ENCODE data around the gene MMAB.

MMAB gene

GRCh38 chr12:109591041-109591440 is 17.7 kb upstream of the MMAB start:
- Histone ChIP-seq H3K36me3 (ENCODE audit: control insufficient read depth in 4 of 4, insufficient read depth in 4 of 4, low read length in 3 of 4) (peaks cover 0 to 90% (median 24%) of the 10 kb centered on the region in 4 experiments), H3K4me3 (ENCODE audit: control insufficient read depth in 1 of 7, extremely low read depth in 1 of 7, insufficient read depth in 4 of 7, low read depth in 2 of 7, low read length in 6 of 7) (no peak overlapping the region), H3K27me3 (replicated peaks in 2 of 5; ENCODE audit: control insufficient read depth in 4 of 5, insufficient read depth in 5 of 5, low read length in 4 of 5) (peaks cover 0 to 4% (median 0%) of the 10 kb centered on the region in 5 experiments), H3K9me3 (ENCODE audit: control extremely low read depth in 1 of 5, control insufficient read depth in 4 of 5, insufficient read depth in 2 of 5, low read depth in 1 of 5, low read length in 4 of 5) (no peaks in the 10 kb centered on the region), H3K4me1 (ENCODE audit: control extremely low read depth in 1 of 4, control insufficient read depth in 4 of 4, insufficient read depth in 4 of 4, low read length in 3 of 4) (peaks cover 2 to 20% (median 9%) of the 10 kb centered on the region in 4 experiments), H3K27ac (ENCODE audit: insufficient read depth in 1 of 2, low read depth in 1 of 2, low read length in 2 of 2, poor library complexity in 1 of 2, severe bottlenecking in 2 of 2) (no peak overlapping the region)
- POLR2A ChIA-PET, result interaction anchor here (0.6 kb wide), 1 partner anchor 163 kb away, joined by 4 read pairs; no protein-coding TSS in a partner anchor
- CTCF ChIA-PET, result no interaction called here
- 94% methylated on average over 10 of the region's 10 CpGs for WGBS (ENCODE audit: insufficient coverage)
- DNase-seq, result no peak

- no peaks in the 10 kb centered on the region for H3K9me3 ChIP-seq (ENCODE audit: control extremely low read depth in 1 of 5, control insufficient read depth in 4 of 5, insufficient read depth in 2 of 5, low read depth in 1 of 5, low read length in 4 of 5)
- H3K4me3 ChIP-seq (ENCODE audit: control insufficient read depth in 1 of 7, extremely low read depth in 1 of 7, insufficient read depth in 4 of 7, low read depth in 2 of 7, low read length in 6 of 7), result no peak overlapping the region
- ChIA-PET CTCF (interaction anchor here (7.4 kb wide), 1 partner anchor 8 kb away, joined by 39 read pairs; no protein-coding TSS in a partner anchor), POLR2A (no interaction called here)
- peaks cover 0 to 90% (median 24%) of the 10 kb centered on the region in 4 experiments for H3K36me3 ChIP-seq (ENCODE audit: control insufficient read depth in 4 of 4, insufficient read depth in 4 of 4, low read length in 3 of 4)
- peaks cover 2 to 18% (median 8%) of the 10 kb centered on the region in 4 experiments for H3K4me1 ChIP-seq (ENCODE audit: control extremely low read depth in 1 of 4, control insufficient read depth in 4 of 4, insufficient read depth in 4 of 4, low read length in 3 of 4)
- no peak overlapping the region for H3K27ac ChIP-seq (ENCODE audit: insufficient read depth in 1 of 2, low read depth in 1 of 2, low read length in 2 of 2, poor library complexity in 1 of 2, severe bottlenecking in 2 of 2)
- 96% methylated on average over 4 of the region's 8 CpGs for WGBS (ENCODE audit: insufficient coverage)
- DNase-seq, result no peak
- H3K27me3 ChIP-seq (replicated peaks in 2 of 5; ENCODE audit: control insufficient read depth in 4 of 5, insufficient read depth in 5 of 5, low read length in 4 of 5), result peaks cover 0 to 4% (median 0%) of the 10 kb centered on the region in 5 experiments
Measured at GRCh38 chr12:109590566-109590965, 17.3 kb upstream of the MMAB start.

- Histone ChIP-seq H3K4me3 (ENCODE audit: control insufficient read depth in 1 of 7, extremely low read depth in 1 of 7, insufficient read depth in 4 of 7, low read depth in 2 of 7, low read length in 6 of 7) (no peak overlapping the region), H3K9me3 (ENCODE audit: control extremely low read depth in 1 of 5, control insufficient read depth in 4 of 5, insufficient read depth in 2 of 5, low read depth in 1 of 5, low read length in 4 of 5) (no peaks in the 10 kb centered on the region), H3K4me1 (ENCODE audit: control extremely low read depth in 1 of 4, control insufficient read depth in 4 of 4, insufficient read depth in 4 of 4, low read length in 3 of 4) (peaks cover 0 to 10% (median 3%) of the 10 kb centered on the region in 4 experiments), H3K27me3 (replicated peaks in 2 of 5; ENCODE audit: control insufficient read depth in 4 of 5, insufficient read depth in 5 of 5, low read length in 4 of 5) (peaks cover 0 to 4% (median 0%) of the 10 kb centered on the region in 5 experiments), H3K27ac (ENCODE audit: insufficient read depth in 1 of 2, low read depth in 1 of 2, low read length in 2 of 2, poor library complexity in 1 of 2, severe bottlenecking in 2 of 2) (no peak overlapping the region), H3K36me3 (ENCODE audit: control insufficient read depth in 4 of 4, insufficient read depth in 4 of 4, low read length in 3 of 4) (peaks cover 0 to 92% (median 24%) of the 10 kb centered on the region in 4 experiments)
- CTCF ChIA-PET, result interaction anchor here (7.4 kb wide), 1 partner anchor 9 kb away, joined by 39 read pairs; no protein-coding TSS in a partner anchor
- WGBS (ENCODE audit: insufficient coverage), result 97% methylated on average over 15 of the region's 16 CpGs
- POLR2A ChIA-PET, result no interaction called here
- DNase-seq, result no peak
Measured at GRCh38 chr12:109589691-109590245, 16.5 kb upstream of the MMAB start.

GRCh38 chr12:109589240-109589590 is 15.9 kb upstream of the MMAB start:
- Histone ChIP-seq H3K4me3 (ENCODE audit: control insufficient read depth in 1 of 7, extremely low read depth in 1 of 7, insufficient read depth in 4 of 7, low read depth in 2 of 7, low read length in 6 of 7) (no peak overlapping the region), H3K36me3 (ENCODE audit: control insufficient read depth in 4 of 4, insufficient read depth in 4 of 4, low read length in 3 of 4) (peaks cover 0 to 91% (median 25%) of the 10 kb centered on the region in 4 experiments), H3K9me3 (ENCODE audit: control extremely low read depth in 1 of 5, control insufficient read depth in 4 of 5, insufficient read depth in 2 of 5, low read depth in 1 of 5, low read length in 4 of 5) (no peaks in the 10 kb centered on the region), H3K27me3 (replicated peaks in 2 of 5; ENCODE audit: control insufficient read depth in 4 of 5, insufficient read depth in 5 of 5, low read length in 4 of 5) (peaks cover 0 to 3% (median 0%) of the 10 kb centered on the region in 5 experiments), H3K27ac (ENCODE audit: insufficient read depth in 1 of 2, low read depth in 1 of 2, low read length in 2 of 2, poor library complexity in 1 of 2, severe bottlenecking in 2 of 2) (no peak overlapping the region), H3K4me1 (ENCODE audit: control extremely low read depth in 1 of 4, control insufficient read depth in 4 of 4, insufficient read depth in 4 of 4, low read length in 3 of 4) (peaks cover 0 to 4% (median 0%) of the 10 kb centered on the region in 4 experiments)
- no peak for DNase-seq
- ChIA-PET POLR2A (no interaction called here), CTCF (interaction anchor here (7.4 kb wide), 1 partner anchor 9 kb away, joined by 39 read pairs; no protein-coding TSS in a partner anchor)
- WGBS (ENCODE audit: insufficient coverage), result 100% methylated on average over 5 of the region's 7 CpGs

GRCh38 chr12:109588461-109589239 is 15.3 kb upstream of the MMAB start:
- Histone ChIP-seq H3K27me3 (replicated peaks in 2 of 5; ENCODE audit: control insufficient read depth in 4 of 5, insufficient read depth in 5 of 5, low read length in 4 of 5) (no peaks in the 10 kb centered on the region), H3K4me1 (ENCODE audit: control extremely low read depth in 1 of 4, control insufficient read depth in 4 of 4, insufficient read depth in 4 of 4, low read length in 3 of 4) (no peaks in the 10 kb centered on the region), H3K36me3 (ENCODE audit: control insufficient read depth in 4 of 4, insufficient read depth in 4 of 4, low read length in 3 of 4) (peaks cover 0 to 93% (median 22%) of the 10 kb centered on the region in 4 experiments), H3K4me3 (ENCODE audit: control insufficient read depth in 1 of 7, extremely low read depth in 1 of 7, insufficient read depth in 4 of 7, low read depth in 2 of 7, low read length in 6 of 7) (no peak overlapping the region), H3K9me3 (ENCODE audit: control extremely low read depth in 1 of 5, control insufficient read depth in 4 of 5, insufficient read depth in 2 of 5, low read depth in 1 of 5, low read length in 4 of 5) (no peaks in the 10 kb centered on the region), H3K27ac (ENCODE audit: insufficient read depth in 1 of 2, low read depth in 1 of 2, low read length in 2 of 2, poor library complexity in 1 of 2, severe bottlenecking in 2 of 2) (no peak overlapping the region)
- DNase-seq, result no peak
- POLR2A ChIA-PET, result no interaction called here
- 94% methylated on average over 24 of the region's 26 CpGs for WGBS (ENCODE audit: insufficient coverage)
- CTCF ChIA-PET, result interaction anchor here (7.4 kb wide), 1 partner anchor 10 kb away, joined by 39 read pairs; no protein-coding TSS in a partner anchor

GRCh38 chr12:109587921-109588320 is 14.6 kb upstream of the MMAB start:
- DNase-seq, result no peak
- H3K4me3 ChIP-seq (ENCODE audit: control insufficient read depth in 1 of 7, extremely low read depth in 1 of 7, insufficient read depth in 4 of 7, low read depth in 2 of 7, low read length in 6 of 7), result no peak overlapping the region
- no peak overlapping the region for H3K27ac ChIP-seq (ENCODE audit: insufficient read depth in 1 of 2, low read depth in 1 of 2, low read length in 2 of 2, poor library complexity in 1 of 2, severe bottlenecking in 2 of 2)
- H3K9me3 ChIP-seq (ENCODE audit: control extremely low read depth in 1 of 5, control insufficient read depth in 4 of 5, insufficient read depth in 2 of 5, low read depth in 1 of 5, low read length in 4 of 5), result no peaks in the 10 kb centered on the region
- CTCF ChIA-PET, result interaction anchor here (0.5 to 7.4 kb wide), 2 partner anchors 11 to 262 kb away, joined by 4 to 39 read pairs; no protein-coding TSS in a partner anchor
- no peaks in the 10 kb centered on the region for H3K4me1 ChIP-seq (ENCODE audit: control extremely low read depth in 1 of 4, control insufficient read depth in 4 of 4, insufficient read depth in 4 of 4, low read length in 3 of 4)
- WGBS (ENCODE audit: insufficient coverage), result 98% methylated on average over 16 of the region's 18 CpGs
- peaks cover 0 to 89% (median 22%) of the 10 kb centered on the region in 4 experiments for H3K36me3 ChIP-seq (ENCODE audit: control insufficient read depth in 4 of 4, insufficient read depth in 4 of 4, low read length in 3 of 4)
- no peaks in the 10 kb centered on the region for H3K27me3 ChIP-seq (replicated peaks in 2 of 5; ENCODE audit: control insufficient read depth in 4 of 5, insufficient read depth in 5 of 5, low read length in 4 of 5)
- POLR2A ChIA-PET, result no interaction called here
